Suprapubic skin (tissue), 4 donors: ENCODE results near the gene DMAC1.

Source experiments
- POLR2A ChIP-seq, 2 donors: fragments of 450-650 bp; IDR thresholded peaks; one replicate each; pipeline ENCODE4 v1.6.1; 2017; ENCODE audit warnings: antibody characterized with exemption in 2 of 2, mild to moderate bottlenecking in 2 of 2, moderate library complexity in 2 of 2
- POLR2AphosphoS5 ChIP-seq, 3 donors: sonication (generic); formaldehyde crosslinking; IDR thresholded peaks; one replicate each; pipeline ENCODE4 v1.6.1; 2017; ENCODE audit warnings: antibody characterized with exemption in 3 of 3

DNA sequence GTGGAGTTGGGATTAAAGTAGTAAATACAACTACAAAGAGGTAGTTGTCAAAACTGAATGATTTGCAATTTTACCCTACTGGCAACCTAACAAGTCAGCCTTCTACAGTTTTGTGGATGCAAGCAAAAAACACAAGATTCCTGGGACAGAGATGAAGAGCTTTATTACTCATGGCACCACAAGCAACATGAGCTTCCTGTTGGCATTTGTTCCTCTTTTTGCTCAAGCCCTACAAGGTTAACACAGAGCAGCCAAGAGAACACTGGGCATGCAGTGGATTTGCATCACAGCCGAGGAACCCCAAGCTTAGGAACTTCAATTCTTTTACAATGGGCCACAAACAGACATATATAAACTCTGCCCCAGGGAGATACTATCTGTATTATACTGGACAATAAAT lies 28.8 kb upstream of the DMAC1 start:
- TF ChIP-seq POLR2A (IDR thresholded peaks at IDR 0.05) (no peak), POLR2AphosphoS5 (IDR thresholded peaks at IDR 0.05) (no peak)
